IPS-18c (cell line): ENCODE measurements around the gene ZBED6.
"Not testable (repeated sequence)": the region's sequence is repeated elsewhere in the genome, so short reads cannot be mapped to it uniquely, and the experiment has no call there.

ENCODE experiments used
- H3K4me3 ChIP-seq: 2 replicates; pipeline ENCODE4 v1.7.0; 2013; ENCODE audit warnings: low read depth, mild to moderate bottlenecking, low read length, moderate library complexity; ENCODE audit not compliant: insufficient read depth
- H3K9me3 ChIP-seq: one replicate; pipeline ENCODE4 v1.6.1; 2013; ENCODE audit warnings: mild to moderate bottlenecking, low read length, moderate library complexity; ENCODE audit not compliant: control insufficient read depth, insufficient read depth

Gene ZBED6, protein sequence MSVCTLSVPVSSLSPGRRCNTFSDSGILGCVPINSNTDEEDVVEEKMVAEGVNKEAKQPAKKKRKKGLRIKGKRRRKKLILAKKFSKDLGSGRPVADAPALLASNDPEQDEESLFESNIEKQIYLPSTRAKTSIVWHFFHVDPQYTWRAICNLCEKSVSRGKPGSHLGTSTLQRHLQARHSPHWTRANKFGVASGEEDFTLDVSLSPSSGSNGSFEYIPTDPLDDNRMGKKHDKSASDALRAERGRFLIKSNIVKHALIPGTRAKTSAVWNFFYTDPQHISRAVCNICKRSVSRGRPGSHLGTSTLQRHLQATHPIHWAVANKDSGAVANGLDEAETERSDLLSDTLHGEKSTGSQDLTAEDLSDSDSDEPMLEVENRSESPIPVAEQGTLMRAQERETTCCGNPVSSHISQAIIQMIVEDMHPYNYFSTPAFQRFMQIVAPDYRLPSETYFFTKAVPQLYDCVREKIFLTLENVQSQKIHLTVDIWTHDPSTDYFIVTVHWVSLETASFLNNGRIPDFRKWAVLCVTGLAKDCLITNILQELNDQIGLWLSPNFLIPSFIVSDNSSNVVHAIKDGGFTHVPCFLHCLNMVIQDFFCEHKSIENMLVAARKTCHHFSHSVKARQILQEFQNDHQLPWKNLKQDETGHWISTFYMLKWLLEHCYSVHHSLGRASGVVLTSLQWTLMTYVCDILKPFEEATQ (N-terminal part only)

DNA sequence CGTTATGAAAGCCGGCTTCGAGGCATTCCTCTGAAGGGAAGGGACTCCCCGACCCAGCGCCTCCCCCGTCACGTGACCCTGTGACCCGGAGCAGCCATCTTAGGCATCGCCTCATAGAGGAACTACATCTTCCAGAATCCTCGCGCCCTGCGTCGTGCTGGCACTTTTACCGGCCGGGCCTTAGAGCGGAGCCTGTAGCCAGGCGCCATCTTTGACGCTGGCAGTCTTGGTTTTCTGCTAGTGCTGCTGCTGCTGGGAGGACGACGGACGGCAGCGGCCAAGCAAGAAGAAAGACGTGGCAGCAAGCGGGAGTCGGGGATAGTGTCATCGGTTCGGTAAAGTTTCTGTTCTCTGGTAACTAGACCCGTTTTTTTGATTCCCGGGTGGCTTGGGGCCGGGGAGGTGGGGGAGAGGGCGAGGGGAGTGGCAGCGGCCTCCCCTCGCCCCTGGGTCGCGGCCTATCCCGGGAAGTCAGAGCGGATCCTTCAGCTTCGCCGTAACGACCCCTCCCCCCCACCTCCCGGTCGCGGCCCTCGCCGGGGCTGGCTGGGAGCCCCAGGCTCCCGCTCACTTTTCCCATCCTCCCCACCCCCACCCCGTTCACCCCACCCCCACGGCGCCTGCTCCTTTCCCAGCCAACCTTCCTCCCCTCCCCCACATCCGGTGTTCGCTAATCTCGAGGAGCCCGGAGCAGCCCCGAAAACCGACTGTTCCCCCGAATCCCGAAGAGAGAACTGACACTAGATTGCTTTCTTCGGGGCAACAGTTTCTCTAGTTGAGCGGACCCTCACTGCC is at the start of gene ZBED6, which contains the start of gene ZC3H11A:
Gene ZBED6 (plus strand): TSS at position 183 of the 795 bp plus-strand sequence. CDS start 1,900 bp downstream, outside the sequence.
Gene ZC3H11A (plus strand): TSS at position 183 of the 795 bp plus-strand sequence. CDS start 21,448 bp downstream, outside the sequence.
- Histone ChIP-seq H3K4me3 (peak within 1 kb of the TSS; percentile 84), H3K9me3 (peaks cover 2% of the 10 kb centered on the region)

GRCh38 chr1:203746281-203746680 is 49.1 kb upstream of the ZBED6 start:
- no peaks in the 10 kb centered on the region for H3K9me3 ChIP-seq
- no peak overlapping the region for H3K4me3 ChIP-seq

DNA sequence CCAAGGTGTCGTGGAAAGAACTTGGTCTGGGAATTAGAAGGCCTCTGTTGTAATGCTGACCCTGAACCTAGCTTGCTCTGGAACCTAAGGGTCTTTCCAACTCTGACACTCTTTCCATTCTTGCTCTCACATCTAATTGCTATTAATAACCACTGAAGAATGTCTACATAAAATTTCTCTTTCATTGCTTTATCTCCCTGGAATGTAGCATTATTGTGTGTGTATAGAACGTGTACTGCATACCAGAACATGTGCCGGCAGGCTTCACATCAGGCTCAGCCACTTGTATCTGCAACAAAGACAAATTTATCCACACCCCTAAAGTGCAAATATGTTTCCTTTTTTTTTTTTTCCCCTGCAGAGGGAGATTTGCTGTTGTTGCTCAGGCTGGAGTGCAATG is 44.4 kb upstream of the ZBED6 start:
- Histone ChIP-seq H3K9me3 (no peaks in the 10 kb centered on the region), H3K4me3 (no peak overlapping the region)

DNA sequence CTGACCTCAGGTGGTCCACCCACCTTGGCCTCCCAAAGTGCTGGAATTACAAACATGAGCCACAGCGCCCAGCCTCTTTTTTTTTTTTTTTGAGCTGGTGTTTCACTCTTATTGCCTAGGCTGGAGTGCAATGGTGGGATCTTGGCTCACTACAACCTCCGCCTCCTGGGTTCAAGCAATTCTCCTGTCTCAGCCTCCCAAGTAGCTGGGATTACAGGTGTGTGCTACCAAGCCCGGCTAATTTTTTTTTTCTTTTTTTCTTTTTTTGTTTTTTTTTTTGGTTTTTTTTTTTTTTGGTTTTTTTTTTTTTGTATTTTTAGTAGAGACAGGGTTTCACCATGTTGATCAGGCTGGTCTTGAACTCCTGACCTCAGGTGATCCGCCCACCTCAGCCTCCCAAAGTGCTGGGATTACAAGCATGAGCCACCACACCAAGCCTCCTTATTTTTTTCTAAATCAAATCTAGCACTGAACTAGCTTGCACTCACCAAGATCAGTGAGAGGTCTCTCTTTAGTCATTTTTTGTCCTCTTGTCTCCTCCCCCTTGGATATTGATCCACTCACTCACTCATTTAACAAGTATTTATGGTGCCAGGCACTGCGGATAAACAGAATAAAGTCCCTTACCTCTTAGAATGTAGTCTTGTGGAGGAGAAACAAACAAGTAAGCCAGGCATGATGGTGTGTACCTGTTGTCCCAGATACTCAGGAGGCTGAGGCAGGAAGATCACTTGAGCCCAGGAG is 43.6 kb upstream of the ZBED6 start:
- not testable (repeated sequence) for H3K9me3 ChIP-seq

DNA sequence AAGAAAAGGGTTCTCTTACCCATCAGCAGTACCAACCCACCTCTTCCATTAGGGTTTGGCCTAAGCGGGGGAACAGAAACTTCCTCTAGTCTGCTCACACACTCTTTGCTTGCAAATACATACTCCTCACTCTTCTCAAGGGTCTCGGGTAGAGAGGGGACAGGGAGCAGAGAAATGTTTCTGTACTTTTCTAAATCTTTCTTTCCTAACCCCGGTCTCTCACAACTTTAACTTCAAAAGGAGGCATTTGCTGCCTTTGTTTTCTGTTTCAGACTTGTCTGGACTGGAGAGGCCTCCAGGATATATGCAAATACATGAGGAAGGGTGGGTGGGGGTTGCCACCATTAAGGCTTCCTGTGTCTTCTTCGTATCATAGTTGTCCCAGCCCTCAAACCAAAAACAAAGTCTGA is 41.0 kb upstream of the ZBED6 start:
- Histone ChIP-seq H3K4me3 (no peak overlapping the region), H3K9me3 (no peaks in the 10 kb centered on the region)

More for the DNA sequence above, 43.6 kb upstream of the ZBED6 start:
- not testable (repeated sequence) for H3K4me3 ChIP-seq

GRCh38 chr1:203756036-203756435 is 39.4 kb upstream of the ZBED6 start:
- H3K9me3 ChIP-seq: no peaks in the 10 kb centered on the region
- no peak overlapping the region for H3K4me3 ChIP-seq

GRCh38 chr1:203758749-203759148 is 36.7 kb upstream of the ZBED6 start:
- H3K9me3 ChIP-seq: not testable (repeated sequence)

GRCh38 chr1:203760506-203760905 is 34.9 kb upstream of the ZBED6 start:
- no peak overlapping the region for H3K4me3 ChIP-seq
- H3K9me3 ChIP-seq: no peaks in the 10 kb centered on the region

More at GRCh38 chr1:203758749-203759148, 36.7 kb upstream of the ZBED6 start:
- not testable (repeated sequence) for H3K4me3 ChIP-seq

DNA sequence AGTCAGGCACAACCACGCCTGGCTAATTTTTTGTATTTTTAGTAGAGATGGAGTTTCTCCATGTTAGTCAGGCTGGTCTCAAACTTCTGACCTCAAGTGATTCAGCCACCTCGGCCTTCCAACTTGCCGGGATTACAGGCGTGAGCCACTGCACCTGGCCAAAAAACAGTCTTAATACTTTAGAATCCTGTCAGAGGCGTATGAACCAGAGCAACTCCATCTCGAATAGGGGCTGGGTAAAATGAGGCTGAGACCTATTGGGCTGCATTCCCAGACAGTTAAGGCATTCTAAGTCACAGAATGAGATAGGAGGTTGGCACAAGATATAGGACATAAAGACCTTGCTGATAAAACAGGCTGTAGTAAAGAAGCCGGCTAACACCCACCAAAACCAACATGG is 33.5 kb upstream of the ZBED6 start:
- not testable (repeated sequence) for H3K9me3 ChIP-seq, H3K4me3 ChIP-seq

DNA sequence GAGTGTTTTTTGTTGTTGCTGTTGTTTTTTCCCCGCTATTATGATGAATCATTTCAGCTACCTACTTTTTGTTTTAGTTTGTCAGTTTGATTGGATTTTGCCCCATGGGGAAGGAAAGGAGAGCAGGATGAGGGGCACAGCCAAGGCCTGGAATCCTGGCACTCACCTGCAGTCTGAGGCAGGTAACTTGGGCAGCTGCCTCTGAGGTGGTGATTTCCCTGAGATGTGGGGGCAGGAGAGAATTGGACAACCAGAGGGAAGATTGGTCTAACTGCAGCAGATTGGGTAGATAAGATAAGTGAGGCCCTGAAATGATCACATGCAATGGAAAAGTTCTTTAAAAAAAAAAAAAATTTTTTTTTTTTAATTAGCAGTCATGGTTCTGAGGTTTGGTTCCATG is 31.9 kb upstream of the ZBED6 start:
- Histone ChIP-seq H3K4me3 (no peak overlapping the region), H3K9me3 (no peaks in the 10 kb centered on the region)

- Histone ChIP-seq H3K4me3 (no peak overlapping the region), H3K9me3 (no peaks in the 10 kb centered on the region)
These were observed 31.1 kb upstream of the ZBED6 start for GRCh38 chr1:203764105-203765028.

DNA sequence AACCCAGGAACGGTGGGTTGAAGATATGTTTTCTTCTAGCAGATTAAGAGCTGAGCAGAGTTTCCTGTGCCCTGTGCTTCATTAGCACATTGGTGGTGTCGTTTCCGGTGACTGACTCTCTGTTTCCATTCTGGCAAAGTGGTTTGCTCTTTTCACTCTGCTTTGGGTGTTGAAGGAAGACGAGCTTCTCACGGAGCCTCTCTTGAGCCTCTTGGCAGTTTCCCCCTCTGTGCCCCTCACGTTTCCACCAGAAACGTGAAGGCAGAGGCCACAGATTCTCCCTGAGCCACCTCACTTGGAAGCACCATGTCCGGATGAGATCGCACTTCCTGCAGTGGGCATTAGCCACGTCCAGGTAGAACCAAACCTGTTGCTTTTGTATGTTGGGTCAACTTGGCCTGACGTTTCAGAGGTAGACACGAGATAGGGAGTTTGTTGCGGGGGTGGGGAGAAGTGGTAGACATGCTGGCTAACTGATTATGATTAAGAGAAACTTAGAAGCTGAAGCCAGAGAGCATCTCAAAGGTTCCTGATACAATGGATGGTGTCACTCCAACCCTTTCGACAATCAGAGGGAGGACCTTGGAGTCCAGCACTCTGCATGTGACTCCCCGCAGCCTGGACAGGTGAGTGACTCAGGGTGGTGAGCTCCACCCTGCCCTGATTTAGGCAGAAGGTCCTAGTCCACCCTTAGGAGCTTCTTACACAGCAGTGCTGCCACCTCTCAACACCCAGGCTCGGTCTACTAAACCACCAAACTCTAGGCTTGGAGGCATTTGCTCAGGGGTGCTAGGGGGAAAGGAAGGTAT is 30.2 kb upstream of the ZBED6 start, which contains the start of gene LAX1:
Gene LAX1 (plus strand): TSS at position 155 of the 809 bp plus-strand sequence. CDS start 383 bp downstream, at position 538.
- Histone ChIP-seq H3K9me3 (no peaks in the 10 kb centered on the region), H3K4me3 (no peak within 1 kb of the TSS)

GRCh38 chr1:203768256-203768655 is 27.2 kb upstream of the ZBED6 start:
- Histone ChIP-seq H3K4me3 (no peak overlapping the region), H3K9me3 (no peaks in the 10 kb centered on the region)

GRCh38 chr1:203769505-203770343 is 25.7 kb upstream of the ZBED6 start:
- Histone ChIP-seq H3K9me3 (no peaks in the 10 kb centered on the region), H3K4me3 (no peak overlapping the region)
